Activated CD8-positive, alpha-beta memory T cell treated with anti-CD3 and anti-CD28 coated beads for 36 hours (primary cell): Measurements from ENCODE around the gene AQR. TPM values are rescaled to one million over a fixed set of nuclear protein-coding genes. Genes with fewer than 3 reads are reported as not detected.

Source experiments
- CTCF ChIA-PET: fragments of 350-600 bp; sonication (Branson Sonifier 250); formaldehyde crosslinking; loops from one replicate; lab custom pipeline; 2021; ENCODE audit warnings: antibody characterized with exemption; lab: Charles Lee
- POLR2A ChIA-PET: fragments of 350-600 bp; sonication (Branson Sonifier 250); formaldehyde crosslinking; loops from one replicate; lab custom pipeline; 2021; ENCODE audit warnings: antibody characterized with exemption; lab: Charles Lee
- total RNA-seq, 2 experiments: library from RNA; stranded (reverse); gene quantifications; one replicate each; pipeline ENCODE4 v1.2.3, GENCODE V29; 2021

AQR gene
- 10 to 100 TPM; 38.8 to 39.6 TPM for total RNA-seq

GRCh38 chr15:34969340-34970097 lies at the start of gene AQR:
Gene AQR, minus strand, starts transcription at chr15:34969742. Its CDS starts 129 bp downstream, at chr15:34969613.
- POLR2A ChIA-PET: interaction anchor here (0.5 to 3.2 kb wide), 4 partner anchors 15 to 952 kb away, joined by 3 to 38 read pairs (median 4); partner anchors contain the start of gene ZNF770
- CTCF ChIA-PET: interaction anchor here (0.6 to 2.3 kb wide), 8 partner anchors 11 to 24 kb away, joined by 3 to 20 read pairs (median 5); partner anchors contain the start of gene ZNF770

GRCh38 chr15:35014241-35014640 lies 44.7 kb upstream of the AQR start:
- POLR2A ChIA-PET: no interaction called here
- CTCF ChIA-PET: no interaction called here

GRCh38 chr15:35013370-35013769 lies 43.8 kb upstream of the AQR start:
- CTCF ChIA-PET: no interaction called here
- POLR2A ChIA-PET: no interaction called here

GRCh38 chr15:35007397-35007796 lies 37.9 kb upstream of the AQR start:
- CTCF ChIA-PET: no interaction called here
- POLR2A ChIA-PET: no interaction called here

GRCh38 chr15:35005933-35006332 lies 36.4 kb upstream of the AQR start:
- POLR2A ChIA-PET: no interaction called here
- CTCF ChIA-PET: no interaction called here

GRCh38 chr15:35003928-35004327 lies 34.4 kb upstream of the AQR start:
- ChIA-PET CTCF (no interaction called here), POLR2A (no interaction called here)

GRCh38 chr15:35000511-35000910 lies 31.0 kb upstream of the AQR start:
- ChIA-PET POLR2A (no interaction called here), CTCF (no interaction called here)

GRCh38 chr15:34999906-35000305 lies 30.4 kb upstream of the AQR start:
- CTCF ChIA-PET: no interaction called here
- POLR2A ChIA-PET: no interaction called here

- ChIA-PET POLR2A (no interaction called here), CTCF (no interaction called here)
Observed at GRCh38 chr15:34994925-34995324, 25.4 kb upstream of the AQR start.

GRCh38 chr15:34993877-34994276 lies 24.3 kb upstream of the AQR start:
- CTCF ChIA-PET: interaction anchor here (1.6 kb wide), 1 partner anchor 24 kb away, joined by 6 read pairs; the partner anchor contains the start of gene AQR
- POLR2A ChIA-PET: interaction anchor here (0.7 to 0.8 kb wide), 2 partner anchors 24 to 39 kb away, joined by 3 read pairs; no protein-coding TSS in a partner anchor

GRCh38 chr15:34993412-34993811 lies 23.9 kb upstream of the AQR start:
- POLR2A ChIA-PET: interaction anchor here (0.7 kb wide), 1 partner anchor 24 kb away, joined by 3 read pairs; no protein-coding TSS in a partner anchor

GRCh38 chr15:34988027-34988902 lies 18.7 kb upstream of the AQR start, which contains the start of gene ZNF770:
Gene ZNF770, minus strand, starts transcription at chr15:34988287. Its CDS starts 4,853 bp downstream, at chr15:34983434.
- ChIA-PET POLR2A (interaction anchor here (0.5 to 2.6 kb wide), 5 partner anchors 19 to 725 kb away, joined by 3 to 38 read pairs (median 4); partner anchors contain the start of gene AQR), CTCF (interaction anchor here (3.2 kb wide), 1 partner anchor 18 kb away, joined by 20 read pairs; the partner anchor contains the start of gene AQR)

More at GRCh38 chr15:34993412-34993811, 23.9 kb upstream of the AQR start:
- CTCF ChIA-PET: interaction anchor here (1.6 kb wide), 1 partner anchor 24 kb away, joined by 6 read pairs; the partner anchor contains the start of gene AQR

- ChIA-PET POLR2A (interaction anchor here (0.6 to 2.6 kb wide), 3 partner anchors 18 to 724 kb away, joined by 3 to 38 read pairs (median 4); partner anchors contain the start of gene AQR), CTCF (interaction anchor here (3.2 kb wide), 1 partner anchor 18 kb away, joined by 20 read pairs; the partner anchor contains the start of gene AQR)
Observed at GRCh38 chr15:34987609-34988026, 18.1 kb upstream of the AQR start.

GRCh38 chr15:34986771-34987480 lies 17.4 kb upstream of the AQR start:
- ChIA-PET CTCF (interaction anchor here (1.1 to 1.5 kb wide), 2 partner anchors 17 to 43 kb away, joined by 3 to 7 read pairs; partner anchors contain the start of gene AQR), POLR2A (interaction anchor here (2.6 kb wide), 1 partner anchor 17 kb away, joined by 38 read pairs; the partner anchor contains the start of gene AQR)

- ChIA-PET POLR2A (interaction anchor here (2.6 kb wide), 1 partner anchor 17 kb away, joined by 38 read pairs; the partner anchor contains the start of gene AQR), CTCF (interaction anchor here (1.1 to 1.5 kb wide), 3 partner anchors 11 to 42 kb away, joined by 3 to 7 read pairs (median 4); partner anchors contain the start of gene AQR)
Observed at GRCh38 chr15:34986326-34986725, 16.8 kb upstream of the AQR start.

- CTCF ChIA-PET: interaction anchor here (0.9 to 1.3 kb wide), 2 partner anchors 10 to 16 kb away, joined by 4 read pairs; partner anchors contain the start of gene AQR
- POLR2A ChIA-PET: interaction anchor here (0.7 kb wide), 1 partner anchor 15 kb away, joined by 5 read pairs; no protein-coding TSS in a partner anchor
Observed at GRCh38 chr15:34984889-34985630, 15.5 kb upstream of the AQR start.

GRCh38 chr15:34976743-34977142 lies 7.2 kb upstream of the AQR start:
- POLR2A ChIA-PET: no interaction called here
- CTCF ChIA-PET: no interaction called here
